Nephron progenitor cell (in vitro differentiated cells): Measurements from ENCODE around the gene NUDT12.

ENCODE experiments used
- DNase-seq: peaks from one replicate; pipeline ENCODE4 v3.0.0; 2021
- H3K27ac Mint-ChIP-seq: 2 replicates; pipeline ENCODE4 v1.8.0; 2021; ENCODE audit warnings: mild to moderate bottlenecking, moderate library complexity, mixed read lengths
- H3K27me3 Mint-ChIP-seq: 2 replicates; pipeline ENCODE4 v1.8.0; 2021; ENCODE audit warnings: mild to moderate bottlenecking, low read depth, mixed read lengths; ENCODE audit not compliant: poor library complexity
- H3K36me3 Mint-ChIP-seq: 2 replicates; pipeline ENCODE4 v1.8.0; 2021; ENCODE audit warnings: low read depth, mixed read lengths
- H3K4me1 Mint-ChIP-seq: 2 replicates; pipeline ENCODE4 v1.8.0; 2021; ENCODE audit warnings: mixed read lengths
- H3K4me3 Mint-ChIP-seq: 2 replicates; pipeline ENCODE4 v1.8.0; 2021; ENCODE audit warnings: mild to moderate bottlenecking, moderate library complexity, mixed read lengths
- H3K9me3 Mint-ChIP-seq: 2 replicates; pipeline ENCODE4 v1.8.0; 2021; ENCODE audit warnings: mild to moderate bottlenecking, moderate library complexity, mixed read lengths
- CTCF ChIP-seq: fragments of 200-600 bp; sonication (generic); IDR thresholded peaks from 2 replicates; pipeline ENCODE4 v1.5.0; 2021; ENCODE audit warnings: antibody characterized with exemption

NUDT12 gene

GRCh38 chr5:103522586-103522985 is 40.0 kb downstream of the NUDT12 start:
- H3K9me3 Mint-ChIP-seq, result no peaks in the 10 kb centered on the region
- H3K27ac Mint-ChIP-seq, result no peak overlapping the region
- TF ChIP-seq CTCF, result no peak
- DNase-seq, result no peak
- H3K36me3 Mint-ChIP-seq, result no peaks in the 10 kb centered on the region
- peaks cover 27% of the 10 kb centered on the region for H3K4me1 Mint-ChIP-seq
- H3K4me3 Mint-ChIP-seq, result no peak overlapping the region
- no peaks in the 10 kb centered on the region for H3K27me3 Mint-ChIP-seq

GRCh38 chr5:103519550-103519949 is 43.0 kb downstream of the NUDT12 start:
- no peaks in the 10 kb centered on the region for H3K36me3 Mint-ChIP-seq
- no peaks in the 10 kb centered on the region for H3K27me3 Mint-ChIP-seq
- H3K9me3 Mint-ChIP-seq, result no peaks in the 10 kb centered on the region
- H3K4me1 Mint-ChIP-seq, result peaks cover 8% of the 10 kb centered on the region
- no peak for DNase-seq
- H3K4me3 Mint-ChIP-seq, result no peak overlapping the region
- no peak overlapping the region for H3K27ac Mint-ChIP-seq
- peak; percentile 27 for TF ChIP-seq CTCF

DNA sequence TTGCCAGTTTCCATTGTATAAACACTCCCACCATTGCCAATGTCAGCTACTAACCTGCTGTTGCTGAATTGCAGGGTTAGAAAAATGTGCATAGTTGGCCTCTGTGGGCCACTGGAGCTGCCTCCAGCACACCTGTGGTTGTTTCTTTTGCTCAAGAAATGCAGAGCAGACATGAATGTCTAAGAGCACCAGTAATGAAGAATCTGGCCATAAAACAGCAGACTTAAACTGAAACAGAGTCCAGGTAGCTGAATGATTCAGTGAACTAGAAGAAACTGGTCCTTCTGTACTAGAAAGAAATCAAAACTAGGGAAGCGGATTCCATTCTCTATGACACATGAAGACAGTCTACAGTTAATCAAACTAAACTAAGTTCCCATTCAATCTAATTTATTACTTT is 48.2 kb downstream of the NUDT12 start:
- no peak for DNase-seq
- H3K4me3 Mint-ChIP-seq, result no peak overlapping the region
- no peaks in the 10 kb centered on the region for H3K36me3 Mint-ChIP-seq
- H3K4me1 Mint-ChIP-seq, result no peaks in the 10 kb centered on the region
- no peaks in the 10 kb centered on the region for H3K27me3 Mint-ChIP-seq
- no peaks in the 10 kb centered on the region for H3K9me3 Mint-ChIP-seq
- no peak overlapping the region for H3K27ac Mint-ChIP-seq
- TF ChIP-seq CTCF, result no peak

DNA sequence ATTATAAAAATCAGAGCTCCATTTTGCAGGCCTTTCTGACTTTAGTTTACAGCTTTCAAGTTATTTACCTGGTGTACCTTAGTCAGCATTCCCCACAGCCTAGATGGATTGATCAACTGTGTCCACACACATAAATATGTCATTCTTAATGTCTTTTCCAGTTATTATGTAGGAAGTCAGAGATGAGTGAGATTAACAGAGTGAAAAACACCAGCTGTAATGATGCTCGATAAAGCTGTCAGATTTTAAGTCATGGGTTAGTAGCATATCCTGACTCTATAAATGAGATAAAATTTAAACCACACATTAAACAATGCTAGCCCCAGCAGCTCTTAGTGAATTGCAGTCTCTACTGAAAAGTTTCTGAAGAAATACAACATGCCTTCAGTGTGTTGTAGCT is 48.9 kb downstream of the NUDT12 start:
- no peaks in the 10 kb centered on the region for H3K27me3 Mint-ChIP-seq
- no peak overlapping the region for H3K27ac Mint-ChIP-seq
- DNase-seq, result no peak
- no peaks in the 10 kb centered on the region for H3K4me1 Mint-ChIP-seq
- no peak for TF ChIP-seq CTCF
- H3K4me3 Mint-ChIP-seq, result no peak overlapping the region
- no peaks in the 10 kb centered on the region for H3K9me3 Mint-ChIP-seq
- H3K36me3 Mint-ChIP-seq, result no peaks in the 10 kb centered on the region

DNA sequence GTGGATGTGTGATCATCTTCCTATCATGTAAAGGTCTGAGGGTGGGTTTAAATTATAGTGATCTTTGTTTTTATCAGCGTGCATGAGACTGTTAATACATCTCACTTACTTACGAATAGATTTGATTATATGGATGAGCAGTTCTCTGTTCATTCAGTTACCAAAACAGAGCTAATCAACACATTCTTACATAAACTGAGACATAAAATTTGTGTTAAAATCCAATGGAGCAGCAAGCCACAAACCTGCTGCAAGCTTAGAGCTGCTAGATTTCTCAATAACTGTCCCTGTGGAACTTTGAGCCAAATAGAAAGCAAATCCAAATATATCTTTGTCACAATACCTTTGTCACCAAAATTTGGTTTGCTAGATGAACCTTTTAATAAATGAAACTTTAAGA is 50.1 kb downstream of the NUDT12 start:
- TF ChIP-seq CTCF, result no peak
- Mint-ChIP-seq H3K4me1 (no peaks in the 10 kb centered on the region), H3K4me3 (no peak overlapping the region), H3K27ac (no peak overlapping the region), H3K27me3 (no peaks in the 10 kb centered on the region), H3K9me3 (peaks cover 2% of the 10 kb centered on the region), H3K36me3 (no peaks in the 10 kb centered on the region)
- no peak for DNase-seq

DNA sequence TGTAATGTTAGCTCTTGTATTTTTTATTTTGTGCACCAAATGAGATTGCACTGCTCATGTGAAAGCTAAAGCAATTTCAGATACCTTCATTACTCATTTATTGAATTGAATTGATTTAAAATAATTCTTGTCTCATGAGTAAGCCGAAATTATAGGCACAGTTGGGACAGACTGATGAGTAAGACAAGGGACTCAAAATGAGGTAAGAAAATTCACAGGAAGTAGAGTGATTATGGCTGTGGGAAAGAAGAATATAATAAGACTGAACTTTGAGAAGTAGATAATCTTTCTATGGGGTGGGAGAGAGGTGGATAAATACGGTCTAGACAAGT is 51.1 kb downstream of the NUDT12 start:
- Mint-ChIP-seq H3K27ac (no peak overlapping the region), H3K27me3 (no peaks in the 10 kb centered on the region), H3K36me3 (no peaks in the 10 kb centered on the region), H3K4me1 (no peaks in the 10 kb centered on the region), H3K9me3 (peaks cover 11% of the 10 kb centered on the region), H3K4me3 (no peak overlapping the region)
- TF ChIP-seq CTCF, result no peak
- DNase-seq, result no peak
